ENCODE measurements around the gene PLD1. TPM values are rescaled to one million over a fixed set of nuclear protein-coding genes. Genes with fewer than 3 reads are reported as not detected.

PLD1 gene
- total and polyA plus RNA-seq, 2 of the 8 experiments (the other 6 are each of a cell fraction or from before 2014, with no cell fraction given): 1.2 to 2.6 TPM

- Histone ChIP-seq H4K8ac (ENCODE audit: extremely low read depth, insufficient read depth, low read length) (no peak overlapping the region), H3K27me3 (replicated peaks in 1 of 4; ENCODE audit: control insufficient read depth in 3 of 4, extremely low read depth in 1 of 4, insufficient read depth in 3 of 4, low read length in 3 of 4) (no peaks in the 10 kb centered on the region), H3K23me2 (ENCODE audit: low read depth, low read length) (peaks cover 2% of the 10 kb centered on the region; the same call in 1 of the 2 replicates), H2BK20ac (ENCODE audit: low read length) (no peak overlapping the region), H3K36me3 (ENCODE audit: control insufficient read depth in 2 of 4, insufficient read depth in 4 of 4, low read length in 3 of 4) (no peaks in the 10 kb centered on the region), H2AFZ (ENCODE audit: low read length) (no peak overlapping the region), H3K4me2 (ENCODE audit: insufficient read depth in 1 of 2, low read depth in 2 of 2, low read length in 2 of 2) (no peak overlapping the region), H3K79me1 (ENCODE audit: low read depth, low read length) (no peaks in the 10 kb centered on the region), H2BK120ac (replicated peaks; ENCODE audit: low read depth, low read length) (no peak overlapping the region), H3K79me2 (ENCODE audit: control insufficient read depth in 1 of 2, insufficient read depth in 2 of 2, low read length in 2 of 2) (no peaks in the 10 kb centered on the region), H3K9ac (replicated peaks in 1 of 4; ENCODE audit: extremely low read depth in 1 of 4, low read depth in 3 of 4, low read length in 3 of 4) (no peak overlapping the region), H3K27ac (ENCODE audit: low read depth, low read length) (no peak overlapping the region), H2BK12ac (ENCODE audit: low read depth, low read length) (no peak overlapping the region), H4K20me1 (replicated peaks in 1 of 2; ENCODE audit: control insufficient read depth in 1 of 2, insufficient read depth in 2 of 2, low read length in 2 of 2) (no peaks in the 10 kb centered on the region), H4K91ac (replicated peaks; ENCODE audit: insufficient read length, low read length) (no peak overlapping the region), H4K5ac (ENCODE audit: insufficient read length, low read depth, low read length) (no peak overlapping the region), H3K18ac (ENCODE audit: extremely low read depth, low read length) (no peak overlapping the region), H3K23ac (ENCODE audit: insufficient read length) (no peak overlapping the region), H3K4ac (replicated peaks; ENCODE audit: insufficient read length, low read depth, low read length) (no peak overlapping the region), H3K14ac (ENCODE audit: insufficient read length) (no peak overlapping the region), H3K4me1 (replicated peaks in 1 of 4; ENCODE audit: control insufficient read depth in 3 of 4, insufficient read depth in 4 of 4, low read length in 3 of 4) (no peaks in the 10 kb centered on the region), H2BK15ac (ENCODE audit: low read length) (no peak overlapping the region), H2BK5ac (ENCODE audit: low read depth, low read length) (no peak overlapping the region), H3K4me3 (ENCODE audit: extremely low read depth in 1 of 4, insufficient read depth in 2 of 4, low read depth in 3 of 4, low read length in 4 of 4) (no peak overlapping the region), H3K9me3 (ENCODE audit: insufficient read depth in 2 of 2, low read depth in 1 of 2, low read length in 1 of 2) (peaks cover 0 to 6% of the 10 kb centered on the region in 2 experiments; a peak in 1 of 4 replicates), H2AK5ac (ENCODE audit: low read depth, low read length) (no peak overlapping the region), H3K56ac (replicated peaks; ENCODE audit: insufficient read length, low read depth, low read length) (no peak overlapping the region)
- DNase-seq (ENCODE audit: low read depth in 1 of 2, low spot score in 2 of 2) (no peak), FAIRE-seq (no peak)
- 80% methylated on average over 1 of the region's 1 CpG; no CpG with 5 or more reads in 1 of the 2 experiments for WGBS, 2 experiments (ENCODE audit: extremely low coverage in 1 of 2, insufficient coverage in 1 of 2, insufficient read length in 1 of 2, insufficient replicate concordance in 2 of 2, low coverage in 1 of 2, low lambda C conversion rate in 2 of 2, missing lambda C conversion rate in 1 of 2)
- CTCF ChIA-PET (ENCODE audit: partially characterized antibody): interaction anchor here (0.6 to 3.3 kb wide), 4 partner anchors 12 to 74 kb away, joined by 3 to 13 read pairs (median 6); no protein-coding TSS in a partner anchor
- POLR2A ChIA-PET (ENCODE audit: partially characterized antibody): no interaction called here
- TF ChIP-seq TAF7 (optimal IDR thresholded peaks at IDR 0.05; ENCODE audit: borderline replicate concordance, low read depth, low read length): no peak
- no peak for TF ChIP-seq TAF1 (IDR thresholded peaks at IDR 0.05; ENCODE audit: low read depth, low read length)
- TF ChIP-seq JUND (IDR thresholded peaks at IDR 0.05; ENCODE audit: low read length): no peak
- no peak for TF ChIP-seq FOSL1 (IDR thresholded peaks at IDR 0.05; ENCODE audit: insufficient read depth, low read depth, low read length)
- no peak for TF ChIP-seq CHD2 (IDR thresholded peaks at IDR 0.05; ENCODE audit: low read length)
- TF ChIP-seq NANOG (IDR thresholded peaks at IDR 0.05; ENCODE audit: insufficient read depth, low read depth, low read length, poor library complexity, severe bottlenecking): no peak
- TF ChIP-seq CREB1 (IDR thresholded peaks at IDR 0.05): no peak
- TF ChIP-seq, protein P1, sequence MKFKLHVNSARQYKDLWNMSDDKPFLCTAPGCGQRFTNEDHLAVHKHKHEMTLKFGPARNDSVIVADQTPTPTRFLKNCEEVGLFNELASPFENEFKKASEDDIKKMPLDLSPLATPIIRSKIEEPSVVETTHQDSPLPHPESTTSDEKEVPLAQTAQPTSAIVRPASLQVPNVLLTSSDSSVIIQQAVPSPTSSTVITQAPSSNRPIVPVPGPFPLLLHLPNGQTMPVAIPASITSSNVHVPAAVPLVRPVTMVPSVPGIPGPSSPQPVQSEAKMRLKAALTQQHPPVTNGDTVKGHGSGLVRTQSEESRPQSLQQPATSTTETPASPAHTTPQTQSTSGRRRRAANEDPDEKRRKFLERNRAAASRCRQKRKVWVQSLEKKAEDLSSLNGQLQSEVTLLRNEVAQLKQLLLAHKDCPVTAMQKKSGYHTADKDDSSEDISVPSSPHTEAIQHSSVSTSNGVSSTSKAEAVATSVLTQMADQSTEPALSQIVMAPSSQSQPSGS (IDR thresholded peaks at IDR 0.05; ENCODE audit: low read length): no peak
- no peak for TF ChIP-seq RAD21 (IDR thresholded peaks at IDR 0.05 in 1 of 2, conservative IDR thresholded peaks at IDR 0.05 in 1 of 2; ENCODE audit: low read depth in 2 of 2, low read length in 2 of 2)
- TF ChIP-seq HDAC6 (IDR thresholded peaks at IDR 0.05; ENCODE audit: low read depth, low read length): no peak
- TF ChIP-seq BRCA1 (IDR thresholded peaks at IDR 0.05; ENCODE audit: low read depth, low read length): no peak
- TF ChIP-seq ASH2L (IDR thresholded peaks at IDR 0.05; ENCODE audit: low read length): no peak
- no peak for TF ChIP-seq SP2 (IDR thresholded peaks at IDR 0.05; ENCODE audit: low read length)
Measured at GRCh38 chr3:171700653-171701052, 109.6 kb downstream of the PLD1 start.

Data from H1 (cell line).